Measurements from ENCODE around the gene STUB1.

The STUB1 gene

GRCh38 chr16:667780-668518, 12.3 kb upstream of the STUB1 start, which contains the start of gene RHOT2:
TSS of gene RHOT2 (plus strand) at chr16:668132. CDS start at chr16:668200, 68 bp downstream.
- DNase-seq, result peak; percentile 67

GRCh38 chr16:668519-669171, 11.6 kb upstream of the STUB1 start:
- no peak for DNase-seq

- no peak for DNase-seq
Observed at GRCh38 chr16:669666-670065, 10.5 kb upstream of the STUB1 start.

GRCh38 chr16:670485-671352, 9.5 kb upstream of the STUB1 start:
- DNase-seq, result no peak

- no peak for DNase-seq
Observed at GRCh38 chr16:671353-672131, 8.7 kb upstream of the STUB1 start.

- no peak for DNase-seq
Observed at GRCh38 chr16:672371-672770, 7.8 kb upstream of the STUB1 start.

GRCh38 chr16:672851-673250, 7.4 kb upstream of the STUB1 start:
- DNase-seq, result no peak

- DNase-seq, result no peak
Observed at GRCh38 chr16:673399-673991, 6.7 kb upstream of the STUB1 start.

GRCh38 chr16:674214-674881, 5.9 kb upstream of the STUB1 start:
- DNase-seq, result no peak

GRCh38 chr16:674968-675883, 5.0 kb upstream of the STUB1 start, which contains the start of gene RHBDL1:
TSS of gene RHBDL1 (plus strand) at chr16:675671. CDS start at chr16:675791, 120 bp downstream.
- DNase-seq, result no peak

GRCh38 chr16:675884-676564, 4.2 kb upstream of the STUB1 start:
- DNase-seq, result no peak

GRCh38 chr16:676565-676902, 3.7 kb upstream of the STUB1 start:
- DNase-seq, result no peak

GRCh38 chr16:676913-677312, 3.3 kb upstream of the STUB1 start:
- DNase-seq, result peak; percentile 55

GRCh38 chr16:677316-678190, 2.7 kb upstream of the STUB1 start:
- peak; percentile 34 for DNase-seq

GRCh38 chr16:678209-678857, 1.9 kb upstream of the STUB1 start:
- no peak for DNase-seq

GRCh38 chr16:678858-679813, 1.1 kb upstream of the STUB1 start:
- DNase-seq, result peak; percentile 17

GRCh38 chr16:680625-680945, 375 bp downstream of the STUB1 start:
- no peak for DNase-seq
